ENCODE data around the gene TMEM204.

TMEM204 gene

GRCh38 chr16:1556254-1556653, 22.8 kb downstream of the TMEM204 start:
- TF ChIP-seq ZFX (IDR thresholded peaks at IDR 0.05; ENCODE audit: borderline replicate concordance): no peak
- H3K27ac ChIP-seq: no peak overlapping the region

DNA sequence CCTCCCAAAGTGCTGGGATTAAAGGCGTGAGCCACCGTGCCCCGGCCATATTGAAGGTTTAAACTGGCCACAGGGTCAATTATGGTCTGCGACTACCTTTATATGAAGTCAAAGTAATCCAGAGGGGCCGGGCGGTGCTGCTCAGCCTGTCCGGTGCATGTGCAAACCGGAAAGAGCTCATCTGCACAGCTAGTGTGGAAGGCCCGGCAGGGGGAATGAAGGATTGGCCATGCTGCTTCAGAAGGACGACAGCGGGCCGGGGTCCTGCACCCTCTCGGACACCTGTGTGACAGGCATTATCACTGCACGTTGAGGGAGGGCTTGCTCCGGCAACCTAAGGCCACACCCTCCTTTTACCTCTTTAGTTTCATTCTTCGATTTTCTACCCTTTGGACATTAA, 23.6 kb downstream of the TMEM204 start:
- H3K27ac ChIP-seq: no peak overlapping the region
- TF ChIP-seq, protein P1, sequence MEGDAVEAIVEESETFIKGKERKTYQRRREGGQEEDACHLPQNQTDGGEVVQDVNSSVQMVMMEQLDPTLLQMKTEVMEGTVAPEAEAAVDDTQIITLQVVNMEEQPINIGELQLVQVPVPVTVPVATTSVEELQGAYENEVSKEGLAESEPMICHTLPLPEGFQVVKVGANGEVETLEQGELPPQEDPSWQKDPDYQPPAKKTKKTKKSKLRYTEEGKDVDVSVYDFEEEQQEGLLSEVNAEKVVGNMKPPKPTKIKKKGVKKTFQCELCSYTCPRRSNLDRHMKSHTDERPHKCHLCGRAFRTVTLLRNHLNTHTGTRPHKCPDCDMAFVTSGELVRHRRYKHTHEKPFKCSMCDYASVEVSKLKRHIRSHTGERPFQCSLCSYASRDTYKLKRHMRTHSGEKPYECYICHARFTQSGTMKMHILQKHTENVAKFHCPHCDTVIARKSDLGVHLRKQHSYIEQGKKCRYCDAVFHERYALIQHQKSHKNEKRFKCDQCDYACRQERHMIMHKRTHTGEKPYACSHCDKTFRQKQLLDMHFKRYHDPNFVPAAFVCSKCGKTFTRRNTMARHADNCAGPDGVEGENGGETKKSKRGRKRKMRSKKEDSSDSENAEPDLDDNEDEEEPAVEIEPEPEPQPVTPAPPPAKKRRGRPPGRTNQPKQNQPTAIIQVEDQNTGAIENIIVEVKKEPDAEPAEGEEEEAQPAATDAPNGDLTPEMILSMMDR (IDR thresholded peaks at IDR 0.05): no peak

GRCh38 chr16:1557576-1557975, 24.1 kb downstream of the TMEM204 start:
- H3K27ac ChIP-seq: no peak overlapping the region
- TF ChIP-seq ZFX (IDR thresholded peaks at IDR 0.05; ENCODE audit: borderline replicate concordance): no peak
- TF ChIP-seq, protein P1 (IDR thresholded peaks at IDR 0.05): no peak

- no peak for TF ChIP-seq ZFX (IDR thresholded peaks at IDR 0.05; ENCODE audit: borderline replicate concordance)
- TF ChIP-seq, protein P1 (IDR thresholded peaks at IDR 0.05): no peak
- no peak overlapping the region for H3K27ac ChIP-seq
Observed at GRCh38 chr16:1559446-1559975, 26.0 kb downstream of the TMEM204 start.

DNA sequence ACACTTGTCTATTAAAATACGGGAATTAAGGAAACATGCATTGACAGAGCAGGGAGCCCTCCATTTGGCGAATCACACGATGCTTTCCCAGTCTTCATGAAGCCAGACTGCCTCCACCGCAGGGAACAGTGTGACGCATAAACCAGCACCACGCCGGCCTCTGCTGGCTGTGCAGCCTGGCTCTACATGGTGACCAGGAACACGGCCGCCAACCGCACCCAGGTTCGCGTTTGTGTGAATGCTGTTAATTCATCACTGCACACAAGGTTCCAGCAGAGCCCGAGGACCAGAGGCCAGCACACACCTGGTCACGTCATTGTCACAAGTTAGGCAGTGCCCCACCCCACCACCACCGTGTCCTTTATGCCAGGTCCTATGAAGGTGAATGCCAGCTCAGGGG, 26.7 kb downstream of the TMEM204 start:
- no peak overlapping the region for H3K27ac ChIP-seq
- TF ChIP-seq ZFX (IDR thresholded peaks at IDR 0.05; ENCODE audit: borderline replicate concordance): no peak
- TF ChIP-seq, protein P1 (IDR thresholded peaks at IDR 0.05): no peak

- TF ChIP-seq, protein P1 (IDR thresholded peaks at IDR 0.05): no peak
- no peak for TF ChIP-seq ZFX (IDR thresholded peaks at IDR 0.05; ENCODE audit: borderline replicate concordance)
- H3K27ac ChIP-seq: no peak overlapping the region
Observed at GRCh38 chr16:1560866-1561265, 27.4 kb downstream of the TMEM204 start.

DNA sequence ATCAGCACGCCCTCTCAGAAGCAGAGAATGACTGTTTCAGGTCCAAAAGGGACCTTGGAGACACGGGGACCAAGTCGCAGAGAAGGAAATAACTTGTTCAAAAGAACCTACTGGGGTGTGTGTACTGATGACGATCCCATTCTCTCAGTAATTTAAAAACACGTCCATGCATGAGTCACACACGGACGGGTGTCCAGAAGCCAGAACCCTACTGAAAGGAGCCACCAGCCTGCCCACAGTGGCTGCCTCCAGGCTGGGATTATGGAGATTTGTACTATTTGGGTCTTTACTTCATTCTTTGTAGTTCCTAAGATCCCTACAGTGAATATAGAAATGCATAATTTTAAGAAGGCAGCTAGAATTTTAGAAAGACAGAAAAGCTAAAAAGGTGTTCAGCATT, 27.8 kb downstream of the TMEM204 start:
- H3K27ac ChIP-seq: no peak overlapping the region
- TF ChIP-seq ZFX (IDR thresholded peaks at IDR 0.05; ENCODE audit: borderline replicate concordance): no peak
- TF ChIP-seq, protein P1 (IDR thresholded peaks at IDR 0.05): no peak

DNA sequence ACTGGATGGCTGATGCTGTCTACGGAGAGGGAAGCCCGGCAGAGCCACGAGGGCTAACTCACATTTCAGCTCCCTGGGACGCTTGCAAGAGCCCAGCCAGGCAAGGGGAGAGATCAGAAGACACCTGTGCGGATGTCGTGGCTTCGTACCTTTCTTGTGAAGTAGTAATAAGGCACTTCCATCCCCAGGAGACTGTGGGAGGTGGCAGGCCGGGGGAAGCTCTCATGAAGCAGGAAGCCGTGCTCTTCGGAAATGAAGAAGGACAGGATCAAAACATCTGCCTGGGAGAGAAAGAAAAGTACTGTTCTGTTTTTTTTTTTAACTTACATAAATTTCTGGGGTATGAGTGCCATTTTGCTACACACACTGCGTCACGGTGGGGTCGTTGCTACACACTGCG, 28.4 kb downstream of the TMEM204 start:
- TF ChIP-seq, protein P1 (IDR thresholded peaks at IDR 0.05): no peak
- no peak for TF ChIP-seq ZFX (IDR thresholded peaks at IDR 0.05; ENCODE audit: borderline replicate concordance)
- no peak overlapping the region for H3K27ac ChIP-seq

Measured in 22Rv1 (cell line).